ENCODE measurements around the gene MYO6.

- no peak for TF ChIP-seq CTCF (IDR thresholded peaks at IDR 0.05)
- TF ChIP-seq POLR2A (IDR thresholded peaks at IDR 0.05): no peak
Measured at GRCh38 chr6:75952128-75952527, 203.1 kb downstream of the MYO6 start.

Measured in adrenal gland (tissue), 5 donors.